Measurements from ENCODE around the gene RPL27. TPM values are rescaled to one million over a fixed set of nuclear protein-coding genes. Genes with fewer than 3 reads are reported as not detected.

The RPL27 gene
- total and polyA plus RNA-seq, 4 donors, result 188 to 928 (median 442) TPM

DNA sequence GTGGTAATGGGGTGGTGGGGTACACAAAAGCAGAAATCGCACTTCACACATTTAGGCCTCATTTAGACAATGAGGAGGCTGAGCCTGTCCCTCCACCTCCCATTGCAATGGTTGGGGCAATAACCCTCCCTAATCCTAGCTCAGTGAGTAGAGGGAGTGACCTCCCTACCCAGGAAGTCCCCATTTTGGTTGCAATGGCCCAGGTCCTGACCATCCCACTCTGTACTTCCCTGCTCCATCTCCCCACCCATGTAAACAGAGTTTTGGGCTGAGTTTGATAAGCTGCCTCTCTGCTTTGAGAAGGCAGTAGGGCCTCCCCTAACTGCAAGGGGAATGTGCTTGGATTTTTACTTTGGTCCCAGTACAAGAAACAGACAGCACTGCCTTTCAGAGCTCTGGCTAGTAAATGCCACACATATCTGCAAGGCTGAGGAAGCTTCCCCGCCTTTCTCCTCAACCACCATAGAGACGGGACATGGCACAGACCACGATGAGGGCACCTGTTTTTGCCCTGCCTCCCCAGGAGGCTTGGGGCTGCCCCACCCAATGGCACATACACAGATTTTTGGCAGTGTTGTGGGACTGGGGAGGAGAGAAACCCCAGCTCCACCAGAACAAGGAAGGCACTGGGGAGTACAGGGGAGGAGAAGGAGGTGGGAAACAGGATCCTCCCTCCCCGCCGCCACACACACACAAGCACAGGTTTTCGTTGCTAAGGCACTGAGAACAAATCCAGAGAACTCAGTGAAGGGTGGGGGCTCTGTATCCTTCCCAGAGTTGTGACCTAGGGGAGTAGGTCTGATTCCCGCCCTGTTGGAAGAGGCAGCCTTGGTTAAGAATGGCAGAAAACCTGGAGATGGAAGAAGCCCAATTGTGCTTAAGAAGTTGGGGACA, 16.7 kb downstream of the RPL27 start:
- TF ChIP-seq, protein P1, sequence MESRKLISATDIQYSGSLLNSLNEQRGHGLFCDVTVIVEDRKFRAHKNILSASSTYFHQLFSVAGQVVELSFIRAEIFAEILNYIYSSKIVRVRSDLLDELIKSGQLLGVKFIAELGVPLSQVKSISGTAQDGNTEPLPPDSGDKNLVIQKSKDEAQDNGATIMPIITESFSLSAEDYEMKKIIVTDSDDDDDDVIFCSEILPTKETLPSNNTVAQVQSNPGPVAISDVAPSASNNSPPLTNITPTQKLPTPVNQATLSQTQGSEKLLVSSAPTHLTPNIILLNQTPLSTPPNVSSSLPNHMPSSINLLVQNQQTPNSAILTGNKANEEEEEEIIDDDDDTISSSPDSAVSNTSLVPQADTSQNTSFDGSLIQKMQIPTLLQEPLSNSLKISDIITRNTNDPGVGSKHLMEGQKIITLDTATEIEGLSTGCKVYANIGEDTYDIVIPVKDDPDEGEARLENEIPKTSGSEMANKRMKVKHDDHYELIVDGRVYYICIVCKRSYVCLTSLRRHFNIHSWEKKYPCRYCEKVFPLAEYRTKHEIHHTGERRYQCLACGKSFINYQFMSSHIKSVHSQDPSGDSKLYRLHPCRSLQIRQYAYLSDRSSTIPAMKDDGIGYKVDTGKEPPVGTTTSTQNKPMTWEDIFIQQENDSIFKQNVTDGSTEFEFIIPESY (IDR thresholded peaks at IDR 0.05), result no peak
- TF ChIP-seq, protein P2, sequence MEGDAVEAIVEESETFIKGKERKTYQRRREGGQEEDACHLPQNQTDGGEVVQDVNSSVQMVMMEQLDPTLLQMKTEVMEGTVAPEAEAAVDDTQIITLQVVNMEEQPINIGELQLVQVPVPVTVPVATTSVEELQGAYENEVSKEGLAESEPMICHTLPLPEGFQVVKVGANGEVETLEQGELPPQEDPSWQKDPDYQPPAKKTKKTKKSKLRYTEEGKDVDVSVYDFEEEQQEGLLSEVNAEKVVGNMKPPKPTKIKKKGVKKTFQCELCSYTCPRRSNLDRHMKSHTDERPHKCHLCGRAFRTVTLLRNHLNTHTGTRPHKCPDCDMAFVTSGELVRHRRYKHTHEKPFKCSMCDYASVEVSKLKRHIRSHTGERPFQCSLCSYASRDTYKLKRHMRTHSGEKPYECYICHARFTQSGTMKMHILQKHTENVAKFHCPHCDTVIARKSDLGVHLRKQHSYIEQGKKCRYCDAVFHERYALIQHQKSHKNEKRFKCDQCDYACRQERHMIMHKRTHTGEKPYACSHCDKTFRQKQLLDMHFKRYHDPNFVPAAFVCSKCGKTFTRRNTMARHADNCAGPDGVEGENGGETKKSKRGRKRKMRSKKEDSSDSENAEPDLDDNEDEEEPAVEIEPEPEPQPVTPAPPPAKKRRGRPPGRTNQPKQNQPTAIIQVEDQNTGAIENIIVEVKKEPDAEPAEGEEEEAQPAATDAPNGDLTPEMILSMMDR (IDR thresholded peaks at IDR 0.05; ENCODE audit: low read depth, low read length, missing input control), result no peak
- no peak for TF ChIP-seq FOXA2 (IDR thresholded peaks at IDR 0.05)
- TF ChIP-seq YY1 (IDR thresholded peaks at IDR 0.05), result no peak
- no peak for TF ChIP-seq RAD21 (IDR thresholded peaks at IDR 0.05)
- no peak for TF ChIP-seq HNF4A (conservative IDR thresholded peaks at IDR 0.05)
- TF ChIP-seq TAF1 (conservative IDR thresholded peaks at IDR 0.05), result no peak
- no peak for TF ChIP-seq HNF4G (IDR thresholded peaks at IDR 0.05)
- TF ChIP-seq NR2F2 (IDR thresholded peaks at IDR 0.05), result no peak
- TF ChIP-seq, protein P3, sequence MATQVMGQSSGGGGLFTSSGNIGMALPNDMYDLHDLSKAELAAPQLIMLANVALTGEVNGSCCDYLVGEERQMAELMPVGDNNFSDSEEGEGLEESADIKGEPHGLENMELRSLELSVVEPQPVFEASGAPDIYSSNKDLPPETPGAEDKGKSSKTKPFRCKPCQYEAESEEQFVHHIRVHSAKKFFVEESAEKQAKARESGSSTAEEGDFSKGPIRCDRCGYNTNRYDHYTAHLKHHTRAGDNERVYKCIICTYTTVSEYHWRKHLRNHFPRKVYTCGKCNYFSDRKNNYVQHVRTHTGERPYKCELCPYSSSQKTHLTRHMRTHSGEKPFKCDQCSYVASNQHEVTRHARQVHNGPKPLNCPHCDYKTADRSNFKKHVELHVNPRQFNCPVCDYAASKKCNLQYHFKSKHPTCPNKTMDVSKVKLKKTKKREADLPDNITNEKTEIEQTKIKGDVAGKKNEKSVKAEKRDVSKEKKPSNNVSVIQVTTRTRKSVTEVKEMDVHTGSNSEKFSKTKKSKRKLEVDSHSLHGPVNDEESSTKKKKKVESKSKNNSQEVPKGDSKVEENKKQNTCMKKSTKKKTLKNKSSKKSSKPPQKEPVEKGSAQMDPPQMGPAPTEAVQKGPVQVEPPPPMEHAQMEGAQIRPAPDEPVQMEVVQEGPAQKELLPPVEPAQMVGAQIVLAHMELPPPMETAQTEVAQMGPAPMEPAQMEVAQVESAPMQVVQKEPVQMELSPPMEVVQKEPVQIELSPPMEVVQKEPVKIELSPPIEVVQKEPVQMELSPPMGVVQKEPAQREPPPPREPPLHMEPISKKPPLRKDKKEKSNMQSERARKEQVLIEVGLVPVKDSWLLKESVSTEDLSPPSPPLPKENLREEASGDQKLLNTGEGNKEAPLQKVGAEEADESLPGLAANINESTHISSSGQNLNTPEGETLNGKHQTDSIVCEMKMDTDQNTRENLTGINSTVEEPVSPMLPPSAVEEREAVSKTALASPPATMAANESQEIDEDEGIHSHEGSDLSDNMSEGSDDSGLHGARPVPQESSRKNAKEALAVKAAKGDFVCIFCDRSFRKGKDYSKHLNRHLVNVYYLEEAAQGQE (IDR thresholded peaks at IDR 0.05), result no peak
- no peak for TF ChIP-seq RXRA (IDR thresholded peaks at IDR 0.05)
- TF ChIP-seq FOXA1 (IDR thresholded peaks at IDR 0.05), result no peak
- no peak for TF ChIP-seq EGR1 (IDR thresholded peaks at IDR 0.05; ENCODE audit: low read depth in 2 of 2)
- H3K9me3 ChIP-seq (ENCODE audit: control insufficient read depth in 4 of 4, low read length in 3 of 4), result no peaks in the 10 kb centered on the region

DNA sequence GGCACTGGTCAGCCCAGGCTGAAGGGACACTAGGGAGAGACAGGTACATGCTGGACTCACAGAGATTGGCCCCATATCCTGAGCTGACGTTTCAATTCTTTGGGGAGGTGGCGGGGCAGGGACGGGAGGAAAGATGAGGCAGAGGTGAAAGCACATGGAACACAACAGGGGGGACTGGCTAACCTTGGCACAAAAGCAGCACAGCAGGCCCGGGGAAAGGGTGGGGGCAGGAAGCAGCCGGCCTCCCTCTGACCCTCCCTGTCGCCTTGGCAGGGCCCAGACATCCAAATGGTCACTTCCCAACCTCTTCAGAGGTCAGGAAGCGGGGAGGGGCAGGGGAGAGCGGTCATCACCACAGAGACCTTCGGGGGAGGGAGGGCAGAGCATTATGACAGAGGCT, 17.4 kb downstream of the RPL27 start:
- Histone ChIP-seq H3K9me3 (ENCODE audit: control insufficient read depth in 4 of 4, low read length in 3 of 4) (no peaks in the 10 kb centered on the region), H3K4me3 (ENCODE audit: low read depth in 1 of 3, low read length in 3 of 3) (no peak overlapping the region), H3K27ac (ENCODE audit: low read depth in 1 of 2, low read length in 2 of 2) (peak overlapping the region; percentile 18 to 55), H3K4me1 (ENCODE audit: control insufficient read depth in 4 of 4, insufficient read depth in 4 of 4, low read length in 3 of 4) (peaks cover 0 to 19% (median 11%) of the 10 kb centered on the region in 4 donors), H3K36me3 (ENCODE audit: control insufficient read depth in 4 of 4, insufficient read depth in 3 of 4, low read depth in 1 of 4, low read length in 3 of 4) (peaks cover 0 to 28% (median 10%) of the 10 kb centered on the region in 4 donors), H3K9ac (ENCODE audit: low read depth in 1 of 2, low read length in 2 of 2) (no peak overlapping the region), H3K27me3 (ENCODE audit: control insufficient read depth in 4 of 4, insufficient read depth in 4 of 4, low read length in 3 of 4) (no peaks in the 10 kb centered on the region)
- TF ChIP-seq SP1 (IDR thresholded peaks at IDR 0.05) (peak; percentile 45), NR2F2 (IDR thresholded peaks at IDR 0.05) (peak; percentile 97), RXRA (IDR thresholded peaks at IDR 0.05) (peak; percentile 59 to 61), RAD21 (IDR thresholded peaks at IDR 0.05) (no peak)
- WGBS, result 75% methylated on average over 9 of the region's 9 CpGs
- no peak for DNase-seq (ENCODE audit: low spot score)

More for the DNA sequence above, 16.7 kb downstream of the RPL27 start:
- Histone ChIP-seq H3K27me3 (ENCODE audit: control insufficient read depth in 4 of 4, insufficient read depth in 4 of 4, low read length in 3 of 4) (no peaks in the 10 kb centered on the region), H3K9ac (ENCODE audit: low read depth in 1 of 2, low read length in 2 of 2) (no peak overlapping the region), H3K4me1 (ENCODE audit: control insufficient read depth in 4 of 4, insufficient read depth in 4 of 4, low read length in 3 of 4) (peaks cover 0 to 17% (median 11%) of the 10 kb centered on the region in 4 donors), H3K36me3 (ENCODE audit: control insufficient read depth in 4 of 4, insufficient read depth in 3 of 4, low read depth in 1 of 4, low read length in 3 of 4) (peaks cover 0 to 28% (median 10%) of the 10 kb centered on the region in 4 donors), H3K27ac (ENCODE audit: low read depth in 1 of 2, low read length in 2 of 2) (peak overlapping the region; percentile 18 to 55), H3K4me3 (ENCODE audit: low read depth in 1 of 3, low read length in 3 of 3) (no peak overlapping the region)
- WGBS, result 83% methylated on average over 8 of the region's 8 CpGs
- DNase-seq (ENCODE audit: low spot score), result no peak
